Lower leg skin (tissue), 4 donors: ENCODE measurements around the gene DBP. TPM values are rescaled to one million over a fixed set of nuclear protein-coding genes. Genes with fewer than 3 reads are reported as not detected.
"Not testable (repeated sequence)": the region's sequence is repeated elsewhere in the genome, so short reads cannot be mapped to it uniquely, and the experiment has no call there.

Experiments
- DNase-seq, 2 donors: peaks; one replicate each; pipeline ENCODE4 v3.0.0-alpha.2; 2019; ENCODE audit warnings: low spot score in 2 of 2
- H3K4me3 ChIP-seq: fragments of 200-600 bp; sonication (generic); 2 replicates; pipeline ENCODE4 v1.5.1; 2017; ENCODE audit warnings: mild to moderate bottlenecking, low read depth; ENCODE audit not compliant: poor library complexity, severe bottlenecking
- CTCF ChIP-seq, 3 donors: fragments of 450-650 bp; IDR thresholded peaks; one replicate each; pipeline ENCODE4 v1.5.1; 2016; ENCODE audit warnings: antibody characterized with exemption in 3 of 3, mild to moderate bottlenecking in 3 of 3, moderate library complexity in 2 of 3
- POLR2A ChIP-seq, 2 donors: fragments of 450-650 bp; IDR thresholded peaks; one replicate each; pipeline ENCODE4 v1.6.1; 2016 to 2017; ENCODE audit warnings: antibody characterized with exemption in 2 of 2, mild to moderate bottlenecking in 1 of 2, moderate library complexity in 1 of 2
- WGBS, 2 donors: methylation state at CpG; one replicate each; pipeline ENCODE4 v1.1.5; 2018; 5-methylcytosine and 5-hydroxymethylcytosine counted together
- intact Hi-C: fragments of 100-400 bp; cut with DNase I; formaldehyde crosslinking; loops from one replicate; pipeline ENCODE4 v1.15.0; 2023; ENCODE audit warnings: low total_unique reads
- total RNA-seq, 4 donors: library from RNA; depleted of rRNA; stranded (reverse); fragments of >200 nt; gene quantifications; one replicate each; pipeline ENCODE4 v1.1.0, GENCODE V29; 2016

DBP gene
- total RNA-seq, 4 donors from 2014 or later, result 21.1 to 41.6 (median 24.8) TPM

GRCh38 chr19:48632692-48633147 lies 4.5 kb downstream of the DBP start:
- DNase-seq, result no peak
- no peak overlapping the region for H3K4me3 ChIP-seq
- intact Hi-C loops, result no loop called here
- TF ChIP-seq POLR2A (IDR thresholded peaks at IDR 0.05), result no peak
- no peak for TF ChIP-seq CTCF (IDR thresholded peaks at IDR 0.05)

GRCh38 chr19:48632286-48632685 lies 4.9 kb downstream of the DBP start:
- WGBS, 2 donors, result 70% methylated on average over 11 of the region's 11 CpGs
- intact Hi-C loops, H3K4me3 ChIP-seq, DNase-seq: not testable (repeated sequence)

GRCh38 chr19:48631225-48631624 lies 6.0 kb downstream of the DBP start:
- H3K4me3 ChIP-seq, result no peak overlapping the region
- intact Hi-C loops, result no loop called here
- 55 to 77% methylated on average over 1 to 3 of the region's 3 CpGs for WGBS, 2 donors
- TF ChIP-seq POLR2A (IDR thresholded peaks at IDR 0.05), result no peak
- no peak for TF ChIP-seq CTCF (IDR thresholded peaks at IDR 0.05)
- no peak for DNase-seq

- no peak overlapping the region for H3K4me3 ChIP-seq
- peak in 1 of 2 donors; percentile 96 for DNase-seq
- intact Hi-C loops, result no loop called here
- no peak for TF ChIP-seq POLR2A (IDR thresholded peaks at IDR 0.05)
- TF ChIP-seq CTCF (IDR thresholded peaks at IDR 0.05), result no peak
- WGBS, 2 donors, result 23 to 51% methylated on average over 41 to 46 of the region's 47 CpGs
Observed at GRCh38 chr19:48630296-48631063, 6.7 kb downstream of the DBP start.

GRCh38 chr19:48629599-48630295 lies 7.4 kb downstream of the DBP start:
- intact Hi-C loops, result no loop called here
- DNase-seq, result no peak
- no peak overlapping the region for H3K4me3 ChIP-seq

More at GRCh38 chr19:48629599-48630295, 7.4 kb downstream of the DBP start:
- 46 to 61% methylated on average over 30 to 35 of the region's 48 CpGs for WGBS, 2 donors
- TF ChIP-seq CTCF (IDR thresholded peaks at IDR 0.05) (no peak), POLR2A (IDR thresholded peaks at IDR 0.05) (no peak)
